Measurements from ENCODE around the gene ESYT1.

GRCh38 chr12:56079723-56080555 is 48.1 kb upstream of the ESYT1 start, which contains the start of gene ERBB3:
- TF ChIP-seq YY1 (IDR thresholded peaks at IDR 0.05; ENCODE audit: insufficient read depth, insufficient read length) (no peak), SUZ12 (IDR thresholded peaks at IDR 0.05; ENCODE audit: extremely low read depth, insufficient read depth, insufficient read length) (no peak), ZNF274 (IDR thresholded peaks at IDR 0.05; ENCODE audit: low read depth, low read length) (no peak)

Measured in NT2/D1 (cell line).